Measurements from ENCODE around the gene ADGRA3.

DNA sequence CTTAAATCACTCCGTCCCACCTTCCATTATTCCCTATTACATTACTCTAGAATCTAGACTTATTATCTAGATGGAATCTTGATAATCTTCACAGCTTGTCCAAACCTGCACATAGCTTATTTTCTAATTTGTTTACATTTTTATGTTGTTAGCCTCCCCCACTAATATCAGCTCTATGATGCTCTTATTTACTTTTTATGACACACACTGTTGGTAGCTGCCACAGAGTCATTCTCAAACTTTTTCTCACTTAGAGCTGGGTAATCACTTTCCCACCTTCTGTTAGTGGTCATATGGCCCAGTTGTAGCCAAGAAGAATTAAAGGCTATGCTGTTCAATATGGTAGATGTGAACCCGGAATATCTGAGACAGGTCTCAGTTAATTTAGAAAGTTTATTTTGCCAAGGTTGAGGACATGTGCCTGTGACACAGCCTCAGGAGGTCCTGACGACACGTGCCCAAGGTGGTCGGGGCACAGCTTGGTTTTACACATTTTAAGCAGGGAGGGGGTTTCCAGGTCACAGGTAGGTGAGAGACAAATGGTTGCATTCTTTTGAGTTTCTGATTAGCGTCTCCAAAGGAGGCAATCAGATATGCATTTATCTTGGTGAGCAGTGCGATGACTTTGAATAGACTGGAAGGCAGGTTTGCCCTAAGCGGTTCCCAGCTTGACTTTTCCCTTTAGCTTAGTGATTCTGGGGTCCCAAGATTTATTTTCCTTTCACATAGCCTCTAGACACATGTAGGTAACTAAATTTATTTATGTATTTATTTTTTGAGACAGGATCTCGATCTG lies 7.0 kb upstream of the ADGRA3 start:
- TF ChIP-seq, protein P1, sequence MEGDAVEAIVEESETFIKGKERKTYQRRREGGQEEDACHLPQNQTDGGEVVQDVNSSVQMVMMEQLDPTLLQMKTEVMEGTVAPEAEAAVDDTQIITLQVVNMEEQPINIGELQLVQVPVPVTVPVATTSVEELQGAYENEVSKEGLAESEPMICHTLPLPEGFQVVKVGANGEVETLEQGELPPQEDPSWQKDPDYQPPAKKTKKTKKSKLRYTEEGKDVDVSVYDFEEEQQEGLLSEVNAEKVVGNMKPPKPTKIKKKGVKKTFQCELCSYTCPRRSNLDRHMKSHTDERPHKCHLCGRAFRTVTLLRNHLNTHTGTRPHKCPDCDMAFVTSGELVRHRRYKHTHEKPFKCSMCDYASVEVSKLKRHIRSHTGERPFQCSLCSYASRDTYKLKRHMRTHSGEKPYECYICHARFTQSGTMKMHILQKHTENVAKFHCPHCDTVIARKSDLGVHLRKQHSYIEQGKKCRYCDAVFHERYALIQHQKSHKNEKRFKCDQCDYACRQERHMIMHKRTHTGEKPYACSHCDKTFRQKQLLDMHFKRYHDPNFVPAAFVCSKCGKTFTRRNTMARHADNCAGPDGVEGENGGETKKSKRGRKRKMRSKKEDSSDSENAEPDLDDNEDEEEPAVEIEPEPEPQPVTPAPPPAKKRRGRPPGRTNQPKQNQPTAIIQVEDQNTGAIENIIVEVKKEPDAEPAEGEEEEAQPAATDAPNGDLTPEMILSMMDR (IDR thresholded peaks at IDR 0.05): no peak
- no peak for TF ChIP-seq POLR2A (IDR thresholded peaks at IDR 0.05)
- no peak for TF ChIP-seq POLR2AphosphoS5 (IDR thresholded peaks at IDR 0.05)
- no peak for TF ChIP-seq EP300 (IDR thresholded peaks at IDR 0.05)
